SU-DHL-6 (cell line): ENCODE measurements around the gene RBM26.

Source experiments
- H2AFZ ChIP-seq: fragments of 200-600 bp; sonication (generic); 2 replicates; pipeline ENCODE4 v1.6.1; 2014; ENCODE audit warnings: low read depth, mild to moderate bottlenecking, moderate library complexity, mixed read lengths, antibody characterized with exemption, low read length; ENCODE audit not compliant: severe bottlenecking
- H3F3A ChIP-seq: fragments of 200-600 bp; shearing (Covaris generic); 2 replicates; pipeline ENCODE4 v1.6.0; 2016; ENCODE audit warnings: antibody characterized with exemption, mild to moderate bottlenecking; ENCODE audit not compliant: insufficient read depth
- H3K27ac ChIP-seq: fragments of 200-600 bp; sonication (generic); 2 replicates; pipeline ENCODE4 v1.5.1; 2016; ENCODE audit warnings: low read depth, mild to moderate bottlenecking, low read length, moderate library complexity, mixed read lengths
- H3K27me3 ChIP-seq: fragments of 200-600 bp; sonication (generic), shearing (Covaris generic); 2 replicates; pipeline ENCODE4 v1.6.0; 2014; ENCODE audit warnings: mild to moderate bottlenecking, low read length
- H3K36me3 ChIP-seq: fragments of 200-600 bp; sonication (generic); 2 replicates; pipeline ENCODE4 v1.6.1; 2014; ENCODE audit warnings: mild to moderate bottlenecking, low read length, mixed read lengths
- H3K4me2 ChIP-seq: fragments of 300-600, 200-600 bp; shearing (Covaris generic), sonication (generic); 2 replicates; pipeline ENCODE4 v1.6.0; 2014; ENCODE audit warnings: low read length, low read depth, mild to moderate bottlenecking; ENCODE audit not compliant: poor library complexity, severe bottlenecking
- H3K4me3 ChIP-seq: fragments of 200-600 bp; sonication (generic); 2 replicates; pipeline ENCODE4 v1.5.1; 2014; ENCODE audit warnings: antibody characterized with exemption, low read length, mild to moderate bottlenecking, mixed read lengths; ENCODE audit not compliant: insufficient read depth, poor library complexity, severe bottlenecking
- H3K79me2 ChIP-seq: fragments of 200-600 bp; sonication (generic); 2 replicates; pipeline ENCODE4 v1.6.1; 2014; ENCODE audit warnings: mild to moderate bottlenecking, low read length, moderate library complexity; ENCODE audit not compliant: insufficient read depth
- H3K9ac ChIP-seq: fragments of 200-600 bp; sonication (generic); 2 replicates; pipeline ENCODE4 v1.7.0; 2014; ENCODE audit warnings: mild to moderate bottlenecking, low read length
- H3K9me2 ChIP-seq: fragments of 200-600 bp; sonication (generic); replicated peaks from 2 replicates; pipeline ENCODE4 v1.6.1; 2014; ENCODE audit warnings: low read length; ENCODE audit not compliant: insufficient read depth
- H3K9me3 ChIP-seq: fragments of 200-600 bp; sonication (generic); 2 replicates; pipeline ENCODE4 v1.6.1; 2014; ENCODE audit warnings: low read length, mixed read lengths; ENCODE audit not compliant: insufficient read depth
- H4K20me1 ChIP-seq: fragments of 200-600 bp; sonication (generic); 2 replicates; pipeline ENCODE4 v1.6.1; 2014; ENCODE audit warnings: low read depth, mild to moderate bottlenecking, antibody characterized with exemption, low read length, moderate library complexity, mixed read lengths
- EZH2phosphoT487 ChIP-seq: fragments of 200-600 bp; sonication (generic), shearing (Covaris generic); conservative IDR thresholded peaks from 2 replicates; pipeline ENCODE4 v1.6.1; 2018; ENCODE audit warnings: mild to moderate bottlenecking, antibody characterized with exemption, low read length, moderate library complexity, mixed read lengths
- TF ChIP-seq, protein P1 (sequence below): fragments of 200-600 bp; sonication (generic); IDR thresholded peaks from one replicate; pipeline ENCODE4 v1.5.1; 2017; ENCODE audit warnings: antibody characterized with exemption, mild to moderate bottlenecking, low read length, moderate library complexity; ENCODE audit not compliant: insufficient read depth, poor library complexity, severe bottlenecking

The RBM26 gene

DNA sequence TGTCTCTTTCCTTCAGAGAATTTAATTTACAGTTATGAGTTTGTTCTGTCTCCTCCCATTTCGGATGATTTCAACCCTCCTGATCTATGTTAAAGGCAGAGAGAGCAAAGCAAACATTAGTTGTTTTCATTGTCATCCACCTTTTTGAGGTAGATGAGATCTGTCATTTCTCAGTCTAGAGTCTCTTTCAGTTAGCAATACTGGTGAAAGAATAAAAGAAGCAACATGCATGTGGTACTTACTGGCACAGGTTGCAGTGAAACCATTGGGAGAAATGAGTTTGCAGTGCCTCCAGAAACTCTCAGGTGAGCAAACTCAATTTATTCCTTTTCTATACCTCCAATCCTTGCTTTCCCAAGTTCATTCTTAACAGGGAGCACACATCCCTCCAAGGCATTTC is 99.4 kb downstream of the RBM26 start:
- H3K9me3 ChIP-seq, result no peaks in the 10 kb centered on the region
- H4K20me1 ChIP-seq, result no peaks in the 10 kb centered on the region
- no peak overlapping the region for H2AFZ ChIP-seq
- TF ChIP-seq, protein P1, sequence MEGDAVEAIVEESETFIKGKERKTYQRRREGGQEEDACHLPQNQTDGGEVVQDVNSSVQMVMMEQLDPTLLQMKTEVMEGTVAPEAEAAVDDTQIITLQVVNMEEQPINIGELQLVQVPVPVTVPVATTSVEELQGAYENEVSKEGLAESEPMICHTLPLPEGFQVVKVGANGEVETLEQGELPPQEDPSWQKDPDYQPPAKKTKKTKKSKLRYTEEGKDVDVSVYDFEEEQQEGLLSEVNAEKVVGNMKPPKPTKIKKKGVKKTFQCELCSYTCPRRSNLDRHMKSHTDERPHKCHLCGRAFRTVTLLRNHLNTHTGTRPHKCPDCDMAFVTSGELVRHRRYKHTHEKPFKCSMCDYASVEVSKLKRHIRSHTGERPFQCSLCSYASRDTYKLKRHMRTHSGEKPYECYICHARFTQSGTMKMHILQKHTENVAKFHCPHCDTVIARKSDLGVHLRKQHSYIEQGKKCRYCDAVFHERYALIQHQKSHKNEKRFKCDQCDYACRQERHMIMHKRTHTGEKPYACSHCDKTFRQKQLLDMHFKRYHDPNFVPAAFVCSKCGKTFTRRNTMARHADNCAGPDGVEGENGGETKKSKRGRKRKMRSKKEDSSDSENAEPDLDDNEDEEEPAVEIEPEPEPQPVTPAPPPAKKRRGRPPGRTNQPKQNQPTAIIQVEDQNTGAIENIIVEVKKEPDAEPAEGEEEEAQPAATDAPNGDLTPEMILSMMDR, result no peak
- TF ChIP-seq EZH2phosphoT487, result no peak
- no peak overlapping the region for H3K9ac ChIP-seq
- no peaks in the 10 kb centered on the region for H3K27me3 ChIP-seq
- H3K4me3 ChIP-seq, result no peak overlapping the region
- no peaks in the 10 kb centered on the region for H3K9me2 ChIP-seq
- peaks cover 32% of the 10 kb centered on the region for H3F3A ChIP-seq
- no peaks in the 10 kb centered on the region for H3K36me3 ChIP-seq
- H3K27ac ChIP-seq, result no peak overlapping the region
- no peaks in the 10 kb centered on the region for H3K79me2 ChIP-seq
- H3K4me2 ChIP-seq, result no peak overlapping the region

DNA sequence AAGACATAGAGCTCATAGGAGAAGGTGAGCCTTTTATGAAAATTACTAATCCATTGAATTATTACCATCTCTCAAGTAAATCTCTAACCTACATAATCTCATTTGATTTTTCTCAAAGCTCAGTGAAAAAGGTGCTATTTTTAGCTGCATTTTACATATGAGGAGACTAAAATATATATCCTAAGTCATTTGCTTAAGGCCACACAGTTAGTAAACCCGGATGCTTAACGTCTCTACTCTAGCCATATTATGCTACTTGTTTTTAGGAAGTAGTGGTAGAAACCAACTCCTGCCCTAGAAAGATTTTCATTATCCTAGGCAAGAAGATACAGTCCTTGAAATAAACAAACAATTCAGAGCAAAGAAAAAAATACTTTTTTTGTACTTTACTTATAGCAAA is 108.9 kb downstream of the RBM26 start:
- Histone ChIP-seq H4K20me1 (no peaks in the 10 kb centered on the region), H3K9me2 (no peaks in the 10 kb centered on the region), H3K4me2 (no peak overlapping the region), H3K27me3 (no peaks in the 10 kb centered on the region), H2AFZ (no peak overlapping the region), H3K79me2 (no peaks in the 10 kb centered on the region), H3K9me3 (no peaks in the 10 kb centered on the region), H3K36me3 (no peaks in the 10 kb centered on the region), H3K9ac (no peak overlapping the region), H3K4me3 (no peak overlapping the region), H3K27ac (no peak overlapping the region), H3F3A (no peaks in the 10 kb centered on the region)
- TF ChIP-seq, protein P1, result no peak
- TF ChIP-seq EZH2phosphoT487, result no peak

GRCh38 chr13:79295906-79296706 is 109.9 kb downstream of the RBM26 start:
- Histone ChIP-seq H3K27ac (no peak overlapping the region), H3F3A (no peaks in the 10 kb centered on the region)

More at GRCh38 chr13:79295906-79296706, 109.9 kb downstream of the RBM26 start:
- Histone ChIP-seq H3K36me3 (no peaks in the 10 kb centered on the region), H3K4me2 (no peak overlapping the region), H2AFZ (no peak overlapping the region), H4K20me1 (no peaks in the 10 kb centered on the region), H3K4me3 (no peak overlapping the region), H3K79me2 (no peaks in the 10 kb centered on the region), H3K9me3 (no peaks in the 10 kb centered on the region), H3K9me2 (no peaks in the 10 kb centered on the region), H3K27me3 (no peaks in the 10 kb centered on the region), H3K9ac (no peak overlapping the region)
- TF ChIP-seq EZH2phosphoT487, result no peak
- TF ChIP-seq, protein P1, result no peak
